ENCODE data around the gene GADL1.

GADL1 gene

DNA sequence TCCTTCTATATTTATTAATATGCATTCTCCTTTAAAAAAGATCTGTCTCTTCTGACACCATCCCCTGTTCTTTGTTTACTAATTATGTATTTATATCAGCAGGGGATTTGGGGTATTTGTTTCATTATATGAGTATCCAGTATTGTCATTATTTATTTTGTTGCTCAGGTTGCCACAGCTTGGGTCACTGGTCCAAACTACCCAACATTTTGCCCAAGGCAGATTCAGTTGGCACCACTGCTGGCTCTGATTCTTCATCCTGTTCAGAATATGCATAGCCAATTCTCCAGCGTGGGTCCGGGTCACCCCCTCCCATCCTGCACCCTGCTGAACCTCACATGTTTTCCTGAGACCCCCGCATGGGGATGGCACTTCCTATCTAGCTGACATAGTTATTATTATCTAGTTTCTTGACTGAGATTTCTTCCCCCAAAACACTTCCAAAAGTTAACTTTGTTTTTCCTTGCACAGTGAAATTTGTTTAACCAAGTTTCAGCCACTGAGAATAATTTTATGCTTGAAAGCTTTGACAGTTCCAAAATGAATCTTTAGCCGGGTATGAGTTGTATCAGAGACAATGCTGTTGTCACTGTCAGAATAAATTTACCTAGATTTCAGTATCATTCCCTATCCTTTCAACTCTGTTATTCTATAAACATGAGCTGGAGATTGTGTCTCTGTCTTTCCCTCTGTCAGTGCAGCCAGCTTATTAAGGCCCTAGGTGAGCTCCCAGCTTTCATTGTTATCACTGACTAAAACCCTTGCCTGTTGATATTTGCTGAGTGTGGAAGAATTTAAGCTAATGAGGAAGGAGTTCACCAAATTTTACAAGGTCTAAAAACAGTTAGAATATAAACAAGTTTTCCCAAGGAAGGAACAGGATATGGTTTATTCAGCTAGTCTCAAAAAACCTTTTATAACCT, 217.8 kb downstream of the GADL1 start:
- no peak for DNase-seq (ENCODE audit: low read depth, low spot score)
- no peak overlapping the region for H3K4me3 ChIP-seq (ENCODE audit: low read depth, low read length)
- TF ChIP-seq, protein P1, sequence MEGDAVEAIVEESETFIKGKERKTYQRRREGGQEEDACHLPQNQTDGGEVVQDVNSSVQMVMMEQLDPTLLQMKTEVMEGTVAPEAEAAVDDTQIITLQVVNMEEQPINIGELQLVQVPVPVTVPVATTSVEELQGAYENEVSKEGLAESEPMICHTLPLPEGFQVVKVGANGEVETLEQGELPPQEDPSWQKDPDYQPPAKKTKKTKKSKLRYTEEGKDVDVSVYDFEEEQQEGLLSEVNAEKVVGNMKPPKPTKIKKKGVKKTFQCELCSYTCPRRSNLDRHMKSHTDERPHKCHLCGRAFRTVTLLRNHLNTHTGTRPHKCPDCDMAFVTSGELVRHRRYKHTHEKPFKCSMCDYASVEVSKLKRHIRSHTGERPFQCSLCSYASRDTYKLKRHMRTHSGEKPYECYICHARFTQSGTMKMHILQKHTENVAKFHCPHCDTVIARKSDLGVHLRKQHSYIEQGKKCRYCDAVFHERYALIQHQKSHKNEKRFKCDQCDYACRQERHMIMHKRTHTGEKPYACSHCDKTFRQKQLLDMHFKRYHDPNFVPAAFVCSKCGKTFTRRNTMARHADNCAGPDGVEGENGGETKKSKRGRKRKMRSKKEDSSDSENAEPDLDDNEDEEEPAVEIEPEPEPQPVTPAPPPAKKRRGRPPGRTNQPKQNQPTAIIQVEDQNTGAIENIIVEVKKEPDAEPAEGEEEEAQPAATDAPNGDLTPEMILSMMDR (IDR thresholded peaks at IDR 0.05; ENCODE audit: low read depth, low read length): no peak
- in situ Hi-C loops (cut with HindIII; ENCODE audit: low sequenced_read_pairs): no loop called here
